GM12872 (cell line): Measurements from ENCODE around the gene SUPT3H.

Experiments
- CTCF ChIP-seq: IDR thresholded peaks from 3 replicates; pipeline ENCODE4 v1.5.1; 2011; ENCODE audit warnings: low read depth, mild to moderate bottlenecking, low read length, moderate library complexity; ENCODE audit not compliant: insufficient read depth

Gene SUPT3H

GRCh38 chr6:45350186-45350710 is 27.5 kb downstream of the SUPT3H start:
- no peak for TF ChIP-seq CTCF

- TF ChIP-seq CTCF = no peak
Observed at GRCh38 chr6:45344900-45345299, 32.8 kb downstream of the SUPT3H start.

GRCh38 chr6:45328523-45328922 is 49.2 kb downstream of the SUPT3H start:
- TF ChIP-seq CTCF = no peak

- no peak for TF ChIP-seq CTCF
Observed at GRCh38 chr6:45327956-45328522, 49.7 kb downstream of the SUPT3H start, which contains the start of gene RUNX2. TSS of gene RUNX2 (plus strand) at chr6:45328330. CDS start at chr6:45328727, 397 bp downstream.

- no peak for TF ChIP-seq CTCF
Observed at GRCh38 chr6:45326698-45327417, 50.9 kb downstream of the SUPT3H start.

GRCh38 chr6:45323656-45324224 is 54.0 kb downstream of the SUPT3H start:
- no peak for TF ChIP-seq CTCF

- TF ChIP-seq CTCF = no peak
Observed at GRCh38 chr6:45320349-45320748, 57.4 kb downstream of the SUPT3H start.
